ENCODE measurements around the gene HIVEP3. TPM values are rescaled to one million over a fixed set of nuclear protein-coding genes. Genes with fewer than 3 reads are reported as not detected.

HIVEP3 gene
- total RNA-seq, 4 donors from 2014 or later: 6.1 to 10.1 (median 7.8) TPM

GRCh38 chr1:41615316-41615715 lies 303.4 kb downstream of the HIVEP3 start:
- DNase-seq (ENCODE audit: low spot score) (no peak), ATAC-seq (ENCODE audit: low FRiP score) (no peak)
- no peak for TF ChIP-seq CTCF (IDR thresholded peaks at IDR 0.05)

GRCh38 chr1:41614818-41615217 lies 303.9 kb downstream of the HIVEP3 start:
- no peak for ATAC-seq (ENCODE audit: low FRiP score)
- no peak for DNase-seq (ENCODE audit: low spot score)

GRCh38 chr1:41613689-41614574 lies 304.8 kb downstream of the HIVEP3 start:
- DNase-seq (ENCODE audit: low spot score) (no peak), ATAC-seq (ENCODE audit: low FRiP score) (no peak)
- TF ChIP-seq CTCF (IDR thresholded peaks at IDR 0.05): no peak

More at GRCh38 chr1:41614818-41615217, 303.9 kb downstream of the HIVEP3 start:
- no peak for TF ChIP-seq CTCF (IDR thresholded peaks at IDR 0.05)

GRCh38 chr1:41612953-41613352 lies 305.8 kb downstream of the HIVEP3 start:
- ATAC-seq (ENCODE audit: low FRiP score): no peak
- no peak for DNase-seq (ENCODE audit: low spot score)
- no peak for TF ChIP-seq CTCF (IDR thresholded peaks at IDR 0.05)

- DNase-seq (ENCODE audit: low spot score) (no peak), ATAC-seq (ENCODE audit: low FRiP score) (no peak)
- no peak for TF ChIP-seq CTCF (IDR thresholded peaks at IDR 0.05)
These were observed 306.7 kb downstream of the HIVEP3 start for GRCh38 chr1:41611932-41612450.

GRCh38 chr1:41611068-41611931 lies 307.4 kb downstream of the HIVEP3 start:
- ATAC-seq (ENCODE audit: low FRiP score) (no peak), DNase-seq (ENCODE audit: low spot score) (no peak)
- TF ChIP-seq CTCF (IDR thresholded peaks at IDR 0.05): no peak

Data from omental fat pad (tissue), 4 donors.